Measurements from ENCODE around the gene FAM193B. TPM values are rescaled to one million over a fixed set of nuclear protein-coding genes. Genes with fewer than 3 reads are reported as not detected.
A peak's percentile ranks its signal among the peaks of the same experiment; 100 is the strongest.

The FAM193B gene
- total and polyA plus RNA-seq, 10 donors = 86.9 to 364 (median 134) TPM

DNA sequence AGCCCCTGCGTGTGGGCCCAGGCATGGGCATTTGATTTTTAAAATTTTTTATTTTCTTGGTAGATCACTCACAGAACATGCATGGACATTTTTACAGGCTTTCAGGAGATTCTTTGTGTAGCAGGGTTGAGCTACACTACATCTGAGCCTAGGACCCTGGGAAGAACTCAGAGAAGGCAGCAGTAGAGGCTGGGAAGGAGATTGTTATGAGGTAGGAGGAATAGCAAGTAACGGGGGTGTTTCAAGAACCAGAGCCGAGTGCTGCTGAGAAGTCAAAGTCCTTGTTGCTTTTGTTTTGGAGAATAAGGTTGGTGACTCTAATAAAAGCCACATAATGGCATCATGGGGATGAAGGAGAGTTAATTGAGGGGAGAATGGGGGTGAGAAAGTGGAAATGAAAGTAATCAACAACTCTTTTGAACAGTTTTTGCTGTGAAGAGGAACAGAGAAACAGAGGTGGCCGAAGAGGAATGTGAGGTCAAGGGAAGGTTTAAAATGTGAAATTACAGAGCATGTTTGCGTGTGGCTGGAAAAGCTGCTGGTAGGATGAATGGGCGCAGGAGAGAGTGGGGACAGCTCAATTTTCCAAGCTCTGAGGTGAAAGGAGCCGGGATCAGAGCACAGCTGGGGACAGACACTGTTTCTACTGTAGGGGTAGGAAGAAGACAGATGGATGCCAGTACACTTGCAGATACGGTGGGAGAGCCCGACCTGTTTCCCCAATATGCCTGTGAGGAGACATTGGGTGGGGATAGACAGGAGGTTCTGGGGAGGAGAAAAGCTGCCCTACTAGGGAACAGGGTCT is 52.3 kb downstream of the FAM193B start:
- TF ChIP-seq POLR2A (IDR thresholded peaks at IDR 0.05) (no peak), POLR2AphosphoS5 (IDR thresholded peaks at IDR 0.05) (peak in 1 of 3 donors; percentile 10)
- TF ChIP-seq, protein P1, sequence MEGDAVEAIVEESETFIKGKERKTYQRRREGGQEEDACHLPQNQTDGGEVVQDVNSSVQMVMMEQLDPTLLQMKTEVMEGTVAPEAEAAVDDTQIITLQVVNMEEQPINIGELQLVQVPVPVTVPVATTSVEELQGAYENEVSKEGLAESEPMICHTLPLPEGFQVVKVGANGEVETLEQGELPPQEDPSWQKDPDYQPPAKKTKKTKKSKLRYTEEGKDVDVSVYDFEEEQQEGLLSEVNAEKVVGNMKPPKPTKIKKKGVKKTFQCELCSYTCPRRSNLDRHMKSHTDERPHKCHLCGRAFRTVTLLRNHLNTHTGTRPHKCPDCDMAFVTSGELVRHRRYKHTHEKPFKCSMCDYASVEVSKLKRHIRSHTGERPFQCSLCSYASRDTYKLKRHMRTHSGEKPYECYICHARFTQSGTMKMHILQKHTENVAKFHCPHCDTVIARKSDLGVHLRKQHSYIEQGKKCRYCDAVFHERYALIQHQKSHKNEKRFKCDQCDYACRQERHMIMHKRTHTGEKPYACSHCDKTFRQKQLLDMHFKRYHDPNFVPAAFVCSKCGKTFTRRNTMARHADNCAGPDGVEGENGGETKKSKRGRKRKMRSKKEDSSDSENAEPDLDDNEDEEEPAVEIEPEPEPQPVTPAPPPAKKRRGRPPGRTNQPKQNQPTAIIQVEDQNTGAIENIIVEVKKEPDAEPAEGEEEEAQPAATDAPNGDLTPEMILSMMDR (IDR thresholded peaks at IDR 0.05 in 8 of 11, conservative IDR thresholded peaks at IDR 0.05 in 3 of 11) = no peak
- H3K4me3 ChIP-seq = no peak overlapping the region
- 52 to 61% (median 57%) methylated on average over 9 of the region's 9 CpGs for WGBS, 5 donors
- peaks cover 0 to 57% (median 27%) of the 10 kb centered on the region in 6 donors for H3K36me3 ChIP-seq
- H3K27me3 ChIP-seq (replicated peaks in 1 of 7) = peaks cover 0 to 13% (median 0%) of the 10 kb centered on the region in 7 donors
- intact Hi-C loops (cut with DNase I; ENCODE audit: low total_unique reads) = loop anchor here (5.0 kb wide), 1 partner anchor 110 kb away; no protein-coding TSS in a partner anchor
- DNase-seq = no peak
- H3K9me3 ChIP-seq = no peaks in the 10 kb centered on the region
- peaks cover 22 to 98% (median 58%) of the 10 kb centered on the region in 6 donors for H3K4me1 ChIP-seq
- peak overlapping the region in 4 of 8 donors; percentile 20 to 63 (median 56) for H3K27ac ChIP-seq

DNA sequence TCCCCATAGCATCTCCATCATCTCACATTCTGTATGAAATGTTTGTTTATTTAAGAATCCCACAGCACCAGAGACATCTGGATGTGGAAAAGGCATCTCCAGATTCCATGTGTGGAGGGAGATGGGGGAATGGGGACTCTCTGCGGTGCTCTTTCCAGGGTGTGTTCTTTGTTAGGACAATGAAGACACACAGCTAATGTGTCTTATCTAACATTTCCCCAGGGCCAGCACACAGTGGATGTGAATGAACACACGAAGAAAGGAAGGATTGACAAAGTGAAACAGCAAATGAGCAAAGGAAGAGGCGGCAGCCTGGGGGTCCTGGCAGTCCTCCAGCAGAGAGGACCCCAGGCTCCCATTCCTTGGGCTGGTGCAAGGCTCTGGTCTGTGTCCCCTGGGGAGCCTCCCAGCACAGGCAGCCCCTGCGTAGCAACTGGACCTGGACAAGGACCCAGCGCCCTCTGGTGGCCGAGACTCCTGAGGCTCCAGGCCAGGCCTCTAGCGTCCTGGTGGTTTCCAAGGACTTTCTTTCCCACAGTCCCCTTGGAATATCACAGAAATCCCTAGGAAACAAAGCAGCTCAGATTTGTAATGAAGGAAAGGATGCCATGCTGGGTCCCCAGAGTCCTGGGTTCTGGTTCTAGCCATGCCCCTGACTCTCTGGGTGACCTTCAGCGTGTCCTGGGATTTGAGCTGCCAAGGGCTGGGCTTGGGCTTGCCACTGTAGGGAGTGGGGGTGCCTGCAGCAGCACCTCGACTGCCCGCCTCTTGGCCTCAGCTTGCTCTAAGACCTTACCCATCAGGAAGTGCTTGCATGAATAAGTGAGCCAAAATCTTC is 53.5 kb downstream of the FAM193B start:
- peak; percentile 97 for DNase-seq
- TF ChIP-seq, protein P1 (IDR thresholded peaks at IDR 0.05 in 8 of 11, conservative IDR thresholded peaks at IDR 0.05 in 3 of 11) = peak; percentile 73 to 97 (median 95)
- TF ChIP-seq POLR2A (IDR thresholded peaks at IDR 0.05) (no peak), POLR2AphosphoS5 (IDR thresholded peaks at IDR 0.05) (peak; percentile 68 to 83 (median 71))
- Histone ChIP-seq H3K9me3 (no peaks in the 10 kb centered on the region), H3K36me3 (peaks cover 0 to 45% (median 27%) of the 10 kb centered on the region in 6 donors), H3K4me3 (no peak overlapping the region), H3K27me3 (replicated peaks in 1 of 7) (peaks cover 0 to 13% (median 0%) of the 10 kb centered on the region in 7 donors), H3K4me1 (peaks cover 30 to 98% (median 63%) of the 10 kb centered on the region in 6 donors), H3K27ac (peak overlapping the region in 3 of 8 donors; percentile 38 to 60 (median 52))
- intact Hi-C loops (cut with DNase I; ENCODE audit: low total_unique reads) = loop anchor here (5.0 kb wide), 1 partner anchor 109 kb away; no protein-coding TSS in a partner anchor
- WGBS, 5 donors = 15 to 28% (median 17%) methylated on average over 3 to 10 of the region's 10 CpGs

DNA sequence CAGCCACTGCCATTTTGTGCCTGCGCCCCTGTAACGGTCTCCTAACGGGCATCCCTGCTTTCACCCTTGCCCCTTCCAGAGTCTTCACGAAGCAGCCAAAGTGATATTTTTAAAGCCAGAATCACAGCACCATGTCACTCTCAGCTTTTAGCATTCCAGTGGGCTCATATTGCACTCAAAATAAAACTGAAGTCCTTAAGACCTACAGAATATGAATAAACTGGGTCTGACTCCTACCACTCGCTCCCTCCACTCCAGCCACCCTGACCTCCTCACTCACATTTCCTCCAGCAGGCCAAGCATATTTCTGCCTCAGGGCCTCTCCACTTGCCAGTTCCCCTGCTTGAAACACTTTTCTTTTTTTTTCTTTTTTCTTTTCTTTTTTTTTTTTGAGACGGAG is 54.5 kb downstream of the FAM193B start:
- peaks cover 41 to 98% (median 74%) of the 10 kb centered on the region in 6 donors for H3K4me1 ChIP-seq
- DNase-seq = no peak
- H3K9me3 ChIP-seq = no peaks in the 10 kb centered on the region
- H3K4me3 ChIP-seq = no peak overlapping the region
- intact Hi-C loops (cut with DNase I; ENCODE audit: low total_unique reads) = loop anchor here (5.0 kb wide), 1 partner anchor 108 kb away; no protein-coding TSS in a partner anchor
- peaks cover 0 to 13% (median 0%) of the 10 kb centered on the region in 7 donors for H3K27me3 ChIP-seq (replicated peaks in 1 of 7)
- 73 to 80% (median 76%) methylated on average over 6 of the region's 6 CpGs for WGBS, 5 donors
- H3K27ac ChIP-seq = no peak overlapping the region
- TF ChIP-seq POLR2AphosphoS5 (IDR thresholded peaks at IDR 0.05) = no peak
- no peak for TF ChIP-seq POLR2A (IDR thresholded peaks at IDR 0.05)
- TF ChIP-seq, protein P1 (IDR thresholded peaks at IDR 0.05 in 8 of 11, conservative IDR thresholded peaks at IDR 0.05 in 3 of 11) = no peak
- H3K36me3 ChIP-seq = peaks cover 0 to 35% (median 19%) of the 10 kb centered on the region in 6 donors
